ENCODE measurements around the gene TMEM164.
"Not testable (repeated sequence)": the region's sequence is repeated elsewhere in the genome, so short reads cannot be mapped to it uniquely, and the experiment has no call there.

Gene TMEM164

GRCh38 chrX:110002300-110003166, at the start of gene TMEM164:
Gene TMEM164, plus strand, starts transcription at chrX:110003114. Its CDS starts 661 bp downstream, at chrX:110003775.
- DNase-seq = peak; percentile 63

GRCh38 chrX:109954333-109954732, 48.6 kb upstream of the TMEM164 start:
- no peak for DNase-seq

GRCh38 chrX:109954955-109955354, 48.0 kb upstream of the TMEM164 start:
- no peak for DNase-seq

GRCh38 chrX:109958266-109958665, 44.6 kb upstream of the TMEM164 start:
- DNase-seq = no peak

GRCh38 chrX:109959356-109959871, 43.5 kb upstream of the TMEM164 start:
- DNase-seq = no peak

GRCh38 chrX:109964390-109964789, 38.5 kb upstream of the TMEM164 start:
- DNase-seq = no peak

GRCh38 chrX:109966246-109966645, 36.7 kb upstream of the TMEM164 start:
- no peak for DNase-seq

- DNase-seq = no peak
Observed at GRCh38 chrX:109967156-109967555, 35.8 kb upstream of the TMEM164 start.

GRCh38 chrX:109970841-109971240, 32.1 kb upstream of the TMEM164 start:
- DNase-seq = not testable (repeated sequence)

- DNase-seq = no peak
Observed at GRCh38 chrX:109974906-109975655, 27.8 kb upstream of the TMEM164 start.

- not testable (repeated sequence) for DNase-seq
Observed at GRCh38 chrX:109985210-109985609, 17.7 kb upstream of the TMEM164 start.

- DNase-seq = no peak
Observed at GRCh38 chrX:109987884-109988283, 15.0 kb upstream of the TMEM164 start.

- no peak for DNase-seq
Observed at GRCh38 chrX:109990582-109991276, 12.2 kb upstream of the TMEM164 start.

- DNase-seq = no peak
Observed at GRCh38 chrX:109992203-109992602, 10.7 kb upstream of the TMEM164 start.

GRCh38 chrX:109995155-109995554, 7.8 kb upstream of the TMEM164 start:
- no peak for DNase-seq

- DNase-seq = peak; percentile 79
Observed at GRCh38 chrX:109997786-109998452, 5.0 kb upstream of the TMEM164 start.

GRCh38 chrX:110000000-110000399, 2.9 kb upstream of the TMEM164 start:
- DNase-seq = no peak

- no peak for DNase-seq
Observed at GRCh38 chrX:110000847-110001713, 1.8 kb upstream of the TMEM164 start.

- DNase-seq = peak; percentile 34
Observed at GRCh38 chrX:110001740-110002299, 1.1 kb upstream of the TMEM164 start.

GRCh38 chrX:110003167-110004156, 548 bp downstream of the TMEM164 start:
- no peak for DNase-seq

Data from NCI-H526 treated with DMSO at 0.1 percent for 48 hours (cell line).